ENCODE results near the gene CYLD. TPM values are rescaled to one million over a fixed set of nuclear protein-coding genes. Genes with fewer than 3 reads are reported as not detected.

The CYLD gene
- total and polyA plus RNA-seq, 2 of the 4 experiments (the other 2 are of a cell fraction), result 16.2 to 37.3 TPM

GRCh38 chr16:50695017-50696000, 46.6 kb upstream of the CYLD start (continued):
- TF ChIP-seq USF2 (IDR thresholded peaks at IDR 0.05; ENCODE audit: low read depth, low read length) (no peak), CHD1 (IDR thresholded peaks at IDR 0.05; ENCODE audit: low read depth, low read length) (no peak)

- no TSS peak for BruUV-seq (replicated peaks)
- no peak overlapping the region for H3K4me3 ChIP-seq (ENCODE audit: insufficient read depth, low read depth, low read length)
- no peak overlapping the region for H2BK20ac ChIP-seq (ENCODE audit: low read depth, low read length)
- H3K14ac ChIP-seq (replicated peaks; ENCODE audit: low read depth, low read length), result no peak overlapping the region
- no peak overlapping the region for H2BK120ac ChIP-seq (ENCODE audit: low read depth, low read length)
- H4K8ac ChIP-seq (ENCODE audit: low read depth in 2 of 2, low read length in 2 of 2), result no peak overlapping the region
- no peak overlapping the region for H2AFZ ChIP-seq (replicated peaks; ENCODE audit: low read length, poor library complexity)
- intact Hi-C loops (cut with micrococcal nuclease) (no loop called here), in situ Hi-C loops (cut with MboI; ENCODE audit: low sequenced_read_pairs) (no loop called here), dilution Hi-C loops (cut with HindIII; ENCODE audit: low sequenced_read_pairs, unreplicated experiment) (no loop called here)
- H2BK5ac ChIP-seq (ENCODE audit: low read depth, low read length, poor library complexity, severe bottlenecking), result no peak overlapping the region
- ATAC-seq (ENCODE audit: low read depth), result no peak
- no peaks in the 10 kb centered on the region for H3K9me3 ChIP-seq (ENCODE audit: control insufficient read depth, insufficient read depth, low read length)
- 0 out of 2 replicates have a peak, but pooled peaks cover 4% of the 10 kb centered on the region for H3K9me1 ChIP-seq (ENCODE audit: insufficient read depth, low read length)
- no peak overlapping the region for H2BK15ac ChIP-seq (ENCODE audit: low read depth, low read length)
- no CpG with 5 or more reads among the region's 5 CpGs for WGBS, 2 experiments (ENCODE audit: extremely low coverage in 2 of 2, insufficient read length in 1 of 2)
- H4K5ac ChIP-seq (ENCODE audit: low read depth, low read length), result no peak overlapping the region
- H2AK5ac ChIP-seq (ENCODE audit: low read depth, low read length), result no peak overlapping the region
- no peak for DNase-seq
- TF ChIP-seq RCOR1 (IDR thresholded peaks at IDR 0.05; ENCODE audit: insufficient replicate concordance, low read length), result no peak
- no peaks in the 10 kb centered on the region for H3K36me3 ChIP-seq (ENCODE audit: control insufficient read depth, insufficient read depth, low read length)
- no peak overlapping the region for H4K91ac ChIP-seq (ENCODE audit: insufficient read depth, low read depth, low read length)
- no peaks in the 10 kb centered on the region for H4K20me1 ChIP-seq (ENCODE audit: insufficient read depth, low read length)
- no peaks in the 10 kb centered on the region for H3K4me1 ChIP-seq (ENCODE audit: control insufficient read depth, insufficient read depth, low read length)
- H3K9ac ChIP-seq (ENCODE audit: low read depth, low read length), result no peak overlapping the region
- H3K56ac ChIP-seq (ENCODE audit: extremely low read depth, insufficient read depth, low read length), result no peak overlapping the region
- H3K79me1 ChIP-seq (ENCODE audit: low read depth in 1 of 2, low read length in 2 of 2), result no peaks in the 10 kb centered on the region
- ChIA-PET CTCF (no interaction called here), POLR2A (ENCODE audit: unreplicated experiment) (no interaction called here)
- H3K18ac ChIP-seq (ENCODE audit: low read depth, low read length), result no peak overlapping the region
- no peak overlapping the region for H2AK9ac ChIP-seq (replicated peaks; ENCODE audit: low read depth, low read length, poor library complexity)
- H3K4ac ChIP-seq (ENCODE audit: low read depth, low read length), result no peak overlapping the region
- no peak overlapping the region for H3K4me2 ChIP-seq (ENCODE audit: low read depth, low read length)
- peaks cover 15% of the 10 kb centered on the region for H3K27me3 ChIP-seq (ENCODE audit: control insufficient read depth, insufficient read depth, low read length)
- no peak overlapping the region for H3K27ac ChIP-seq (ENCODE audit: insufficient read depth, low read length)
- no peak overlapping the region for H3K23ac ChIP-seq (ENCODE audit: low read depth, low read length)
These were observed 45.8 kb upstream of the CYLD start for GRCh38 chr16:50696126-50696525.

Measured in IMR-90 (cell line).